ENCODE data around the gene ROR2.

DNA sequence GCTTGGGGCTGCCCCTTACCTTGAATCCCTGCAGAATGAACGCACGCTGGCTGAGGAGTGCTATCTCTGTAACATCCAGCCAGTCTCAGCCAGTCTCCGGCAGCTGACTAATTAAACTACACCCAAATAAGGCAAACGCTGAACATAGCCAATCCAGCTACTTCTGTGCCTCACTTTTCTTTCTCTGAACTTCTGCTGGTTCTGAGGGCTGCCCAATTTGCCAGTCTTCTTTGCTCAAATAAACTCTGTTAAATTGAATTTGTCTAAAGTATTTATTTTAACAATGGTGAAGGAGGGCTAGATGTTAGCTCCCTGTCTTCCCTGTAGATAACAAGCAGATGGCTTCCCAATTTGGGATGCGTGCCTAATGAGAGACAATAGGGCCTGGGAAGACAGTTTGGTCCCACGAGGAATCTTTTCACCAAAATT, 372.4 kb downstream of the ROR2 start:
- TF ChIP-seq CTCF (IDR thresholded peaks at IDR 0.05) = no peak
- no peak for TF ChIP-seq POLR2A (IDR thresholded peaks at IDR 0.05)

Data from Peyer's patch (tissue), 4 donors.